GM12873 (cell line): ENCODE measurements around the gene NFIC.

Experiments used
- CTCF ChIP-seq: IDR thresholded peaks from 2 replicates; pipeline ENCODE4 v1.5.1; 2012; ENCODE audit warnings: low read depth, mild to moderate bottlenecking, moderate library complexity, low read length, control low read depth; ENCODE audit not compliant: insufficient read depth; ENCODE audit errors: missing control alignments

NFIC gene

GRCh38 chr19:3323026-3323425 is 43.4 kb upstream of the NFIC start:
- no peak for TF ChIP-seq CTCF

- no peak for TF ChIP-seq CTCF
Measured at GRCh38 chr19:3323658-3324057, 42.7 kb upstream of the NFIC start.

DNA sequence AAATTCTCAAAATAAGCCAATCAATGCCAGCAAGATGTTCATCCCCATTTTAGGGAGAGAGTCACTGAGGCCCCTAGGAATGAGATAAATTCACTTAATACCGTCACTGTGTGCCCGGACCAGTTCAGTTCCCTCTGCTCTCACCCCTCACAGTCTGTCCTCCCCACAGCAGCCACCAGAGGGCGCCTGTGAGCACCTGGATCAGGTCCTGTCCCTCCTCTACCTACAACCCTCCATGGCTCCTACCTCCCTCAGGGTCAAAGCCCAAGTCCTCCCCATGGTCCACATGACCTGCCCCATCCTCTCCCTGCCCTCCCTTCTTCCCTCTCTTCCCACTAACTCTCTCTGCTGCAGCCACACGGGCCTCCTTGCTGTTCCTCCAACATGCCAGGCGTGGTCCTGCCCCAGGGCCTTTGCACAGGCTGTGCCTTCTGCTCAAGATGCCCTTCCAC is 42.0 kb upstream of the NFIC start:
- TF ChIP-seq CTCF = peak; percentile 91

- no peak for TF ChIP-seq CTCF
Measured at GRCh38 chr19:3325451-3325850, 40.9 kb upstream of the NFIC start.

DNA sequence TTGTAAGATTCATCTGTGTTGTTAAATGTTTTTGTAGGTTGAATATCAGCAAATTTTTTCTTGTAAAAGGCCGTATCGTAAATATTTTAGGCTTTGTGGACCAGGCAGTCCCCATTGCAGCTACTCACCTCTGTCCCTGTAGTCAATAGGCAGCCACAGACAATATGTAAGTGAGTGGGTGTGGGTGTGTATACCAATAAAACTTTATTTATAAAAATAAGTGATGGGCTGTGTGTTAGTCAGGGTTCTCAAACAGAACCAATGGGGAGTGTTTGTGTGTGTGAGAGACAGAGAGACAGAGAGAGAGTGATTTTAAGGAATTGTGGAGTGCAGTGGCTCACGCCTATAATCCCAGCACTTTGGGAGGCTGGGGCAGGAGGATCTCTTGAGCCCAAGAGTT is 37.6 kb upstream of the NFIC start:
- no peak for TF ChIP-seq CTCF

- TF ChIP-seq CTCF = no peak
Measured at GRCh38 chr19:3330047-3330446, 36.3 kb upstream of the NFIC start.

- TF ChIP-seq CTCF = no peak
Measured at GRCh38 chr19:3333020-3333583, 33.3 kb upstream of the NFIC start.
